Stomach (tissue), 4 donors: ENCODE measurements around the gene KRT86.

ENCODE experiments used
- CTCF ChIP-seq, 7 experiments: fragments of 450-650 bp in 4 of 7; fragments of 200-600 bp in 3 of 7; sonication (generic) in 3 of 7; IDR thresholded peaks; one replicate each; pipeline ENCODE4 v1.5.1; 2016 to 2019; ENCODE audit warnings: antibody characterized with exemption in 7 of 7, control low read depth in 2 of 7, mild to moderate bottlenecking in 1 of 7
- POLR2AphosphoS5 ChIP-seq, 3 donors: sonication (generic); formaldehyde crosslinking; IDR thresholded peaks; one replicate each; pipeline ENCODE4 v1.6.1; 2016; ENCODE audit warnings: antibody characterized with exemption in 3 of 3

GRCh38 chr12:52249511-52250047 is 24.9 kb upstream of the KRT86 start:
- TF ChIP-seq CTCF (IDR thresholded peaks at IDR 0.05) (no peak), POLR2AphosphoS5 (IDR thresholded peaks at IDR 0.05) (no peak)
